SK-N-MC (cell line): ENCODE measurements around the gene VARS1.
"Not testable (repeated sequence)": the region's sequence is repeated elsewhere in the genome, so short reads cannot be mapped to it uniquely, and the experiment has no call there.

Experiments used
- EZH2 ChIP-seq: fragments of 200-600 bp; sonication (generic); IDR thresholded peaks from one replicate; pipeline ENCODE4 v1.6.1; 2017; ENCODE audit warnings: antibody characterized with exemption
- POLR2AphosphoS5 ChIP-seq: IDR thresholded peaks from 2 replicates; pipeline ENCODE4 v1.6.1; 2012; ENCODE audit warnings: mild to moderate bottlenecking, low read depth, low read length, borderline replicate concordance

DNA sequence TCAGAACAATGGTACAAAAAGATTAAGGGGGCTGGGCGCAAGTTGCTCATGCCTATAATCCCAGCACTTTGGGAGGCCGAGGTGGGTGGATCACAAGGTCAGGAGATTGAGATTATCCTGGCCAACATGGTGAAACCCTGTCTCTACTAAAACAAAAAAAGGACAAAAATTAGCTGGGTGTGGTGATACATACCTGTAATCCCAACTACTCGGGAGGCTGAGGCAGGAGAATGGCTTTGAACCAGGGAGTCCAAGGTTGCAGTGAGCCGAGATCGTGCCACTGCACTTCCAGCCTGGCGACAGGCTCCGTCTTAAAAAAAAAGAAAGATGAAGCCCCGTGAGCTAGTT lies 44.2 kb upstream of the VARS1 start:
- TF ChIP-seq EZH2, POLR2AphosphoS5: not testable (repeated sequence)
